WTC11 (cell line): Measurements from ENCODE around the gene JTB. TPM values are rescaled to one million over a fixed set of nuclear protein-coding genes. Genes with fewer than 3 reads are reported as not detected.
A peak's percentile ranks its signal among the peaks of the same experiment; 100 is the strongest.

Experiments used
- ATAC-seq: fragments of 200-7000 bp; cut with Tn5 transposase; 2 replicates; pipeline ENCODE4 v1.10.0; 2021; ENCODE audit warnings: mild to moderate bottlenecking, moderate library complexity
- CTCF ChIA-PET: fragments of 300-600 bp; sonication (Branson Sonifier 250); formaldehyde crosslinking; loops from one replicate; lab custom pipeline; 2021; ENCODE audit warnings: antibody characterized with exemption; lab: Charles Lee
- POLR2A ChIA-PET: fragments of 350-600 bp; sonication (Branson Sonifier 250); formaldehyde crosslinking; loops from one replicate; lab custom pipeline; 2021; ENCODE audit warnings: antibody characterized with exemption; lab: Charles Lee
- DNase-seq: peaks from one replicate; pipeline ENCODE4 v3.0.0; 2021; ENCODE audit warnings: low spot score
- H3K27ac Mint-ChIP-seq: 2 replicates; pipeline ENCODE4 v1.8.0; 2021; ENCODE audit warnings: mixed read lengths
- H3K27me3 Mint-ChIP-seq: 2 replicates; pipeline ENCODE4 v1.8.0; 2021; ENCODE audit warnings: low read depth, mild to moderate bottlenecking, moderate library complexity, mixed read lengths
- H3K36me3 Mint-ChIP-seq: 2 replicates; pipeline ENCODE4 v1.8.0; 2021; ENCODE audit warnings: mixed read lengths
- H3K4me1 Mint-ChIP-seq: 2 replicates; pipeline ENCODE4 v1.8.0; 2022; ENCODE audit warnings: mixed read lengths
- H3K4me3 Mint-ChIP-seq: 2 replicates; pipeline ENCODE4 v1.8.0; 2021; ENCODE audit warnings: mild to moderate bottlenecking, moderate library complexity, mixed read lengths
- H3K9me3 Mint-ChIP-seq: 2 replicates; pipeline ENCODE4 v1.8.0; 2021; ENCODE audit warnings: mixed read lengths
- CREM ChIP-seq: sonication (generic); formaldehyde crosslinking; IDR thresholded peaks from 2 replicates; pipeline ENCODE4 v1.8.1; 2022; ENCODE audit warnings: mild to moderate bottlenecking, missing genetic modification reagents, moderate library complexity
- FOXK1 ChIP-seq: sonication (generic); formaldehyde crosslinking; IDR thresholded peaks from 2 replicates; pipeline ENCODE4 v1.8.0; 2022; ENCODE audit warnings: mild to moderate bottlenecking, moderate library complexity, missing genetic modification reagents
- GABPB1 ChIP-seq: sonication (generic); formaldehyde crosslinking; IDR thresholded peaks from 2 replicates; pipeline ENCODE4 v1.8.1; 2023; ENCODE audit warnings: mild to moderate bottlenecking, missing genetic modification reagents
- GRHL2 ChIP-seq: fragments of 250-450 bp; sonication (Bioruptor Pico); IDR thresholded peaks from 2 replicates; pipeline ENCODE4 v1.8.0; 2022; ENCODE audit warnings: mild to moderate bottlenecking, moderate library complexity; ENCODE audit not compliant: insufficient replicate concordance, severe bottlenecking
- HMGXB4 ChIP-seq: sonication (generic); formaldehyde crosslinking; IDR thresholded peaks from 2 replicates; pipeline ENCODE4 v1.8.1; 2023; ENCODE audit warnings: mild to moderate bottlenecking, moderate library complexity, missing genetic modification reagents
- JAZF1 ChIP-seq: fragments of 250-450 bp; sonication (Bioruptor Pico); IDR thresholded peaks from 2 replicates; pipeline ENCODE4 v1.9.0; 2021; ENCODE audit warnings: moderate library complexity, mild to moderate bottlenecking, inconsistent platforms
- JUN ChIP-seq: sonication (generic); formaldehyde crosslinking; IDR thresholded peaks from 2 replicates; pipeline ENCODE4 v1.8.0; 2023; ENCODE audit warnings: mild to moderate bottlenecking, missing genetic modification reagents
- KAT7 ChIP-seq: sonication (generic); formaldehyde crosslinking; IDR thresholded peaks from 2 replicates; pipeline ENCODE4 v1.8.1; 2023; ENCODE audit warnings: missing genetic modification reagents, mild to moderate bottlenecking, borderline replicate concordance
- NFE2L1 ChIP-seq: sonication (generic); formaldehyde crosslinking; IDR thresholded peaks from 2 replicates; pipeline ENCODE4 v1.8.1; 2023; ENCODE audit warnings: missing genetic modification reagents
- NFYB ChIP-seq: sonication (generic); formaldehyde crosslinking; conservative IDR thresholded peaks from 2 replicates; pipeline ENCODE4 v1.8.0; 2022; ENCODE audit warnings: low read depth, missing genetic modification reagents
- OVOL2 ChIP-seq: fragments of 250-450 bp; sonication (Bioruptor Pico); IDR thresholded peaks from 2 replicates; pipeline ENCODE4 v1.9.0; 2021; ENCODE audit warnings: mild to moderate bottlenecking, borderline replicate concordance
- RORB ChIP-seq: fragments of 250-450 bp; sonication (Bioruptor Pico); IDR thresholded peaks from 2 replicates; pipeline ENCODE4 v1.9.0; 2021; ENCODE audit warnings: mild to moderate bottlenecking
- SP1 ChIP-seq: sonication (generic); formaldehyde crosslinking; conservative IDR thresholded peaks from 2 replicates; pipeline ENCODE4 v1.8.1; 2022; ENCODE audit warnings: missing genetic modification reagents
- TCF7 ChIP-seq: sonication (generic); formaldehyde crosslinking; IDR thresholded peaks from 2 replicates; pipeline ENCODE4 v1.8.0; 2022; ENCODE audit warnings: mild to moderate bottlenecking, low read depth, missing genetic modification reagents, moderate library complexity
- TEAD1 ChIP-seq: sonication (generic); formaldehyde crosslinking; IDR thresholded peaks from 2 replicates; pipeline ENCODE4 v1.8.0; 2022; ENCODE audit warnings: mild to moderate bottlenecking, missing genetic modification reagents
- USF2 ChIP-seq: sonication (generic); formaldehyde crosslinking; IDR thresholded peaks from 2 replicates; pipeline ENCODE4 v1.8.1; 2023; ENCODE audit warnings: mild to moderate bottlenecking, missing genetic modification reagents, moderate library complexity
- ZBTB21 ChIP-seq: sonication (generic); formaldehyde crosslinking; IDR thresholded peaks from 2 replicates; pipeline ENCODE4 v1.8.1; 2023; ENCODE audit warnings: mild to moderate bottlenecking, missing genetic modification reagents, borderline replicate concordance
- ZNF121 ChIP-seq: sonication (generic); formaldehyde crosslinking; IDR thresholded peaks from 2 replicates; pipeline ENCODE4 v1.8.0; 2023; ENCODE audit warnings: missing genetic modification reagents
- ZNF232 ChIP-seq: sonication (generic); formaldehyde crosslinking; IDR thresholded peaks from 2 replicates; pipeline ENCODE4 v1.8.0; 2022; ENCODE audit warnings: mild to moderate bottlenecking, missing genetic modification reagents
- ZNF317 ChIP-seq: sonication (generic); formaldehyde crosslinking; IDR thresholded peaks from 2 replicates; pipeline ENCODE4 v1.8.1; 2023; ENCODE audit warnings: low read depth, mild to moderate bottlenecking, moderate library complexity, missing genetic modification reagents, borderline replicate concordance
- ZNF416 ChIP-seq: fragments of 250-450 bp; sonication (Bioruptor Pico); IDR thresholded peaks from 2 replicates; pipeline ENCODE4 v1.9.0; 2021; ENCODE audit warnings: mild to moderate bottlenecking, inconsistent platforms
- ZNF671 ChIP-seq: fragments of 250-450 bp; sonication (Bioruptor Pico); IDR thresholded peaks from 2 replicates; pipeline ENCODE4 v1.8.0; 2021; ENCODE audit warnings: mild to moderate bottlenecking
- ZSCAN18 ChIP-seq: fragments of 250-450 bp; sonication (Bioruptor Pico); IDR thresholded peaks from 2 replicates; pipeline ENCODE4 v2.1.2; 2022; ENCODE audit warnings: mild to moderate bottlenecking, moderate library complexity
- total RNA-seq: library from RNA; stranded (reverse); gene quantifications from 3 replicates; pipeline ENCODE4 v1.2.3, GENCODE V29; 2021
- TF ChIP-seq, protein P1 (sequence below): sonication (generic); formaldehyde crosslinking; IDR thresholded peaks from 2 replicates; pipeline ENCODE4 v1.8.1; 2023; ENCODE audit warnings: mild to moderate bottlenecking, missing genetic modification reagents, borderline replicate concordance
- TF ChIP-seq, protein P2 (sequence below): sonication (generic); formaldehyde crosslinking; IDR thresholded peaks from 2 replicates; pipeline ENCODE4 v1.8.1; 2023; ENCODE audit warnings: mild to moderate bottlenecking, missing genetic modification reagents
- TF ChIP-seq, protein P3 (sequence below): fragments of 250-450 bp; sonication (Bioruptor Pico); IDR thresholded peaks from 2 replicates; pipeline ENCODE4 v1.9.0; 2021; ENCODE audit warnings: mild to moderate bottlenecking
- TF ChIP-seq, protein P4 (sequence below): sonication (generic); formaldehyde crosslinking; IDR thresholded peaks from 2 replicates; pipeline ENCODE4 v1.8.1; 2022; ENCODE audit warnings: mild to moderate bottlenecking, missing genetic modification reagents, moderate library complexity, borderline replicate concordance

Gene JTB
- total RNA-seq, 1 experiment from 2014 or later: 90.3 TPM

DNA sequence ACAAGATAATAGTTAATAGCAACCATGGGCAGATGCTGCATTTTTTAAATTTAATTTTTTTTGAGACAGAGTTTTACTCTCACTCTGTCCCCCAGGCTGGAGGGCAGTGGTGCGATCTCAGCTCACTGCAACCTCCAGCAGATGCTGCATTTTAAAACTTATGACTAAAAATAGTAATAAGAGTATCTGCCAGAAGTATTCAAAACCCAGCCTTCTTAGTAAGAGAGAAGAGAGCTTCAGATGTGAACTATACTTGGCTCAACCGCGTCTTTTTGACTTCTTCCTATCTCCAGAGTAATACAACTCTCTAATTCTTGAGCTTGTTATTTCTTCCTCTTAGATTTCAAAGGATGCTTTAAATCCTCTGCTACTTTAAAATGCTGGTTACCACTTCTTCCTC is 17.7 kb upstream of the JTB start (continued):
- no peak for TF ChIP-seq ZNF317
- no peak for TF ChIP-seq FOXK1 (CRISPR knock-in tag)
- TF ChIP-seq USF2 (CRISPR knock-in tag): no peak
- no peak for TF ChIP-seq ZNF671 (CRISPR knock-in tag)
- no peak for TF ChIP-seq KAT7 (CRISPR knock-in tag)
- no peak for TF ChIP-seq OVOL2 (CRISPR knock-in tag)
- TF ChIP-seq GRHL2 (CRISPR knock-in tag): no peak

DNA sequence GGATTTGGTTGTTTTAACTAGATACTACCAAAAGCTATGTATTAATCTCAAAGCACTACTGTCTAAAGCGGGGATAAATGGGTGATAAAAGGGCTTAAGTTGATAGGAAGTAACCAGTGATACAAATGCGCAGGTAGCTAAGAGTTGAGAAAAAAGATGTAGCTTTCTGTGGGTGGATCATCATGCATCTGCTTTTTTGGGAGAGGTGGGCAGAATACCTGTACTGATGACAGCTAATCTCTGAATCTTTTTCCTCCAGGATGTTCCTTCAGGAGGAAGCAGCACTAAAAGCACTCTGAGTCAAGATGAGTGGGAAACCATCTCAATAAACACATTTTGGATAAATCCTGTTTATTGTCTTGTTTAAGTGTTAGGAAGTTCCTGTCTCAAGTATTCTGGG is 14.3 kb upstream of the JTB start:
- H3K4me1 Mint-ChIP-seq: peaks cover 24% of the 10 kb centered on the region
- no peak for DNase-seq
- H3K27ac Mint-ChIP-seq: peak overlapping the region; percentile 98
- peaks cover 53% of the 10 kb centered on the region for H3K36me3 Mint-ChIP-seq
- peak overlapping the region; percentile 97 for H3K4me3 Mint-ChIP-seq
- no peak for ATAC-seq
- H3K9me3 Mint-ChIP-seq: peaks cover 6% of the 10 kb centered on the region
- POLR2A ChIA-PET: interaction anchor here (0.6 to 1.7 kb wide), 2 partner anchors 9 to 69 kb away, joined by 3 to 8 read pairs; partner anchors contain the start of gene GATAD2B
- H3K27me3 Mint-ChIP-seq: no peaks in the 10 kb centered on the region
- CTCF ChIA-PET: no interaction called here
- TF ChIP-seq ZNF121 (CRISPR knock-in tag) (no peak), CREM (CRISPR knock-in tag) (no peak), HMGXB4 (CRISPR knock-in tag) (no peak), FOXK1 (CRISPR knock-in tag) (no peak), TEAD1 (no peak), ZSCAN18 (CRISPR knock-in tag) (no peak), ZNF416 (0 out of 2 replicates have a peak, but pooled peaks have one; percentile 11), ZBTB21 (CRISPR knock-in tag) (no peak), GABPB1 (no peak), RORB (CRISPR knock-in tag) (peak; percentile 22; the same call in 1 of the 2 replicates), ZNF232 (no peak), TCF7 (CRISPR knock-in tag) (no peak), JUN (no peak), JAZF1 (CRISPR knock-in tag) (peak; percentile 6; the same call in 1 of the 2 replicates), NFE2L1 (CRISPR knock-in tag) (no peak), SP1 (CRISPR knock-in tag) (no peak), NFYB (CRISPR knock-in tag) (no peak)
- TF ChIP-seq, protein P1, sequence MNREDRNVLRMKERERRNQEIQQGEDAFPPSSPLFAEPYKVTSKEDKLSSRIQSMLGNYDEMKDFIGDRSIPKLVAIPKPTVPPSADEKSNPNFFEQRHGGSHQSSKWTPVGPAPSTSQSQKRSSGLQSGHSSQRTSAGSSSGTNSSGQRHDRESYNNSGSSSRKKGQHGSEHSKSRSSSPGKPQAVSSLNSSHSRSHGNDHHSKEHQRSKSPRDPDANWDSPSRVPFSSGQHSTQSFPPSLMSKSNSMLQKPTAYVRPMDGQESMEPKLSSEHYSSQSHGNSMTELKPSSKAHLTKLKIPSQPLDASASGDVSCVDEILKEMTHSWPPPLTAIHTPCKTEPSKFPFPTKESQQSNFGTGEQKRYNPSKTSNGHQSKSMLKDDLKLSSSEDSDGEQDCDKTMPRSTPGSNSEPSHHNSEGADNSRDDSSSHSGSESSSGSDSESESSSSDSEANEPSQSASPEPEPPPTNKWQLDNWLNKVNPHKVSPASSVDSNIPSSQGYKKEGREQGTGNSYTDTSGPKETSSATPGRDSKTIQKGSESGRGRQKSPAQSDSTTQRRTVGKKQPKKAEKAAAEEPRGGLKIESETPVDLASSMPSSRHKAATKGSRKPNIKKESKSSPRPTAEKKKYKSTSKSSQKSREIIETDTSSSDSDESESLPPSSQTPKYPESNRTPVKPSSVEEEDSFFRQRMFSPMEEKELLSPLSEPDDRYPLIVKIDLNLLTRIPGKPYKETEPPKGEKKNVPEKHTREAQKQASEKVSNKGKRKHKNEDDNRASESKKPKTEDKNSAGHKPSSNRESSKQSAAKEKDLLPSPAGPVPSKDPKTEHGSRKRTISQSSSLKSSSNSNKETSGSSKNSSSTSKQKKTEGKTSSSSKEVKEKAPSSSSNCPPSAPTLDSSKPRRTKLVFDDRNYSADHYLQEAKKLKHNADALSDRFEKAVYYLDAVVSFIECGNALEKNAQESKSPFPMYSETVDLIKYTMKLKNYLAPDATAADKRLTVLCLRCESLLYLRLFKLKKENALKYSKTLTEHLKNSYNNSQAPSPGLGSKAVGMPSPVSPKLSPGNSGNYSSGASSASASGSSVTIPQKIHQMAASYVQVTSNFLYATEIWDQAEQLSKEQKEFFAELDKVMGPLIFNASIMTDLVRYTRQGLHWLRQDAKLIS (CRISPR knock-in tag): no peak
- TF ChIP-seq, protein P2, sequence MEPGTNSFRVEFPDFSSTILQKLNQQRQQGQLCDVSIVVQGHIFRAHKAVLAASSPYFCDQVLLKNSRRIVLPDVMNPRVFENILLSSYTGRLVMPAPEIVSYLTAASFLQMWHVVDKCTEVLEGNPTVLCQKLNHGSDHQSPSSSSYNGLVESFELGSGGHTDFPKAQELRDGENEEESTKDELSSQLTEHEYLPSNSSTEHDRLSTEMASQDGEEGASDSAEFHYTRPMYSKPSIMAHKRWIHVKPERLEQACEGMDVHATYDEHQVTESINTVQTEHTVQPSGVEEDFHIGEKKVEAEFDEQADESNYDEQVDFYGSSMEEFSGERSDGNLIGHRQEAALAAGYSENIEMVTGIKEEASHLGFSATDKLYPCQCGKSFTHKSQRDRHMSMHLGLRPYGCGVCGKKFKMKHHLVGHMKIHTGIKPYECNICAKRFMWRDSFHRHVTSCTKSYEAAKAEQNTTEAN (CRISPR knock-in tag): no peak
- TF ChIP-seq, protein P3, sequence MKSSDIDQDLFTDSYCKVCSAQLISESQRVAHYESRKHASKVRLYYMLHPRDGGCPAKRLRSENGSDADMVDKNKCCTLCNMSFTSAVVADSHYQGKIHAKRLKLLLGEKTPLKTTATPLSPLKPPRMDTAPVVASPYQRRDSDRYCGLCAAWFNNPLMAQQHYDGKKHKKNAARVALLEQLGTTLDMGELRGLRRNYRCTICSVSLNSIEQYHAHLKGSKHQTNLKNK: peak; percentile 58; the same call in 1 of the 2 replicates
- TF ChIP-seq, protein P4, sequence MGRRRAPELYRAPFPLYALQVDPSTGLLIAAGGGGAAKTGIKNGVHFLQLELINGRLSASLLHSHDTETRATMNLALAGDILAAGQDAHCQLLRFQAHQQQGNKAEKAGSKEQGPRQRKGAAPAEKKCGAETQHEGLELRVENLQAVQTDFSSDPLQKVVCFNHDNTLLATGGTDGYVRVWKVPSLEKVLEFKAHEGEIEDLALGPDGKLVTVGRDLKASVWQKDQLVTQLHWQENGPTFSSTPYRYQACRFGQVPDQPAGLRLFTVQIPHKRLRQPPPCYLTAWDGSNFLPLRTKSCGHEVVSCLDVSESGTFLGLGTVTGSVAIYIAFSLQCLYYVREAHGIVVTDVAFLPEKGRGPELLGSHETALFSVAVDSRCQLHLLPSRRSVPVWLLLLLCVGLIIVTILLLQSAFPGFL (CRISPR knock-in tag): no peak
